ENCODE results near the gene MSH2.

Gene MSH2

DNA sequence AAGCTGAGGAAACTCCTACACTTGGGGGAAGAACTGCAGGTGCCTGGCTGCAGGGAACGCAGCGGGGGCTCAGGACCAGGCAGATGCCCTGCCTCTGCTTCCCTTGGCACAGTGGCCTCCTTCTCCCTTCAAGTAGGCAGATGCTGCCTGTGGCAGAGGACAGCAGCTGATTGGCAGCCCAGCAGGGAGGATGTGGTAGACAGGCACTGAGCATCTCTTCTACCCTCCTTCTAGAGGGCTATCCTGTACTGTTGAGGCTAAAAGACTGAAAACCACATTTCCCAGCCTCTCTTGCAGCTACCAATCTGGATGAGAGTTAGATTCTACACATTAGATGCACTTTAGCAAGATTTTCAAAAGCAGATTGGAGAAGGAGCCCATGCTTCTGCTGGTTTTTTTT lies 105.7 kb downstream of the MSH2 start:
- no peak for DNase-seq (ENCODE audit: low read depth, low spot score)

GRCh38 chr2:47509250-47509649 lies 106.3 kb downstream of the MSH2 start:
- no peak for DNase-seq (ENCODE audit: low read depth, low spot score)

GRCh38 chr2:47509821-47510385 lies 106.9 kb downstream of the MSH2 start:
- no peak for DNase-seq (ENCODE audit: low read depth, low spot score)

- DNase-seq (ENCODE audit: low read depth, low spot score), result no peak
These were observed 107.8 kb downstream of the MSH2 start for GRCh38 chr2:47510745-47511144.

DNA sequence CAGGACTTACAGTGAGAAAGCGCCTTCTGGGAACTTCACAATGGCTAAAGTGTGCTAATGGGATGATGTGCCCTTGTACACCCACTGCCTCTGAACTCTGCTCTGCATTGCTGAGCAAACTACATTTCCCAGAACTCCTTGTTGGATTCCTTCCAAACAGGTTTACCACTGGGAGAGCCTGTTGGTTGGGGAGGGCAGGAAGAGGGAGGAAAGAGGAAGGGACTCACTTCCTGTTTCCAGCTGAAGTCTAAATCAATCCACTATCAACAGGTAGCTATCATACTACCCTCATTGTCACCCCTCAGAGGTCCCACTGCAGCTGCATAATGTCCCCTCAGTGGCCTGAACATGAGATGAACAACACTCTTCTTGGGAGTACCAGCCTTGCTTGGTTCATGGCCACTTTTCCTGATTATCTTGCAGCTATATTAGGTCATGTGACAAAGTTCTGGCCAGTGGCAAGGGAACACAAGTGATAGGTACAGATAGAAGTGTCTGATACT lies 109.7 kb downstream of the MSH2 start:
- no peak for DNase-seq (ENCODE audit: low read depth, low spot score)

DNA sequence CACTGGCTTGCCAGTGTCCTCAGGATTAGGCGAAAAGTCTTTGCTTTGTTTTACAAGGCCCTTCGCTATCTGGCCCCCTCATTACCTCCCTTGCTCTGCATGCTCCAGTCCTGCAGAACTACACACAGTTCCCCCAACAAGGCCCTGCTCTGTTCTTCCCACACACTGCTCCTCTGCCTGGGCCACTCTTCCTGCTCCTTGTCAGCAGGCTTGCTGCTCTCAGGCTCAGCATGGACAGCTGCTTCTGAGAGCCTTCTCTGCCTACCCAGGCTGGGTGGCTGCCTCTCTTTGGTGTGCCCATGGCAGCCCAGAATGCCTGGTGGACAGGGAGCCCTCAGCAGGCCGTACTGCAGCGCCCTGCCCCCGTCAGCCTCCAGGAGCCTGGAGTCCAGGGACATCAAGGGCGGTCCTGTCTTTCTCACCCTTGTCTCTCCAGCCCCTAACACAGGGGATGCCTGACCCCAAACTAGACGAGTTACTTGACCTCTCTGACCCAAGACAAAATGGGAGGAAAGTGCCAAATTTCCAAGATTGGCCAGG lies 111.1 kb downstream of the MSH2 start:
- DNase-seq (ENCODE audit: low read depth, low spot score), result no peak

DNA sequence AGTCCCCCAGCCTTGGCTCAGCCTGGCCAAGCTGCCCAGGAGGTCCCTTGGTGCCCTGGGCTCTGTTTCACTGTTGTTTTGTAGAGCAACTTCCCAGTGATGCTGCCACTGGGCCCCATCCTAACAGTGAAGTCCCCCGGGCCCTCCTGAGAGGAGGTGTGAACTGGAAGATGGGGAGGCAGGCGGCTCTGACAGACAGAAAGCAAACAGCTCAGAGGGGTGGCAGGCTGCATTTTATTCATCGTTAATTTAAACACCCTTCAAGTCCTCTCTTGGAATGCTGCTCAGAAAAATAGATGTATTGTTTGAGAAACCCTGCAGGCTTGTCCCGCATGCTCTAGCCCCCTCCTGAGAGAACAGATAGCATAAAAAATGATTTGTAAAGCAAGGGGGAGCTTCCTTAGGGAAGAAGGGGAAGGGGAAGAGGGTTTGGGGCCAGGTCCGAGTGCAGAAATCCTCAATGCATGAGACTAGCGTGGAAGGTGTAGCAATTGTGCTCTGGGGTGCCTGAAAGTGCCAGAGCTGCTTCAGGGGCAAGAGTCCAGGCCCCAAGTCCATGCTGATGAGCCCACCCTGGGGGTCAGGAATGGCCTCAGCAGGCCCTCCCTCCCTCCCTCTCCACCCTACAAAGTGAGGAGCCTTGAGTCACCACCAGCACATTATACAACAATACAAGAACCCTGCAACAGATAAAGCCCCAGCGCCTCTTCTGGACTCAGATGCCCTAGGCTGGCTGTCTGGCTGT lies 113.6 kb downstream of the MSH2 start:
- DNase-seq (ENCODE audit: low read depth, low spot score), result no peak

DNA sequence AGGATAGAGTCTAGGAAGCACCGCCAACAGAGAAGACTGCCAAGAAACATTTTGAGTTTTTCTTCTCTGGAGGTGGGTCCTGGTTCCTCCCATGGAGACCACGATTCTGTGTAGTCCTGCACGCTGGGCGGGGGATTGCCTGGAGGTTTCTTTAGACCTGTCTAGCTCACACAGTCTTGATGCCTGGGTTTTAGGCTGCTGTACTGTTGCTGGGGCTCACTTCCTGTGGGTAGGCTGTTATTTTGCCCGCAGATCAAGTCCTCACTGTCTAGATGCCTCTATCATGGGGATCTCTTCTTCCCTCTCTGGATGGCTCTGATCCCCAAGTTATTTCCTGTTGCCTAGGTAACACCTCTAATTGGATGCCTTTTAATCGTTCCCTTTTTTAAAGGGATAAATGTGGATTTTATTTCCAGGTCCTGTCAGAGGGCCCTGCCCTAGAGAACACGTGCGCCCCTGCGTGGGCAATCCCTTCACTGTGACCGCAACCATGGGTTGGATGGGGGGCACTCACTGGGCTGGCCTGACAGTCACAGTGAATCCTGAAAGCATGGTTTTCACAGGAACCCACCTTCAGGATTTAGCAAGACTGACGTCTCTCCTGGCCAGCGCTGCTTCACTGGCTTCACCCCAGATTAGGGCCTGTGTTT lies 115.7 kb downstream of the MSH2 start:
- no peak for DNase-seq (ENCODE audit: low read depth, low spot score)

DNA sequence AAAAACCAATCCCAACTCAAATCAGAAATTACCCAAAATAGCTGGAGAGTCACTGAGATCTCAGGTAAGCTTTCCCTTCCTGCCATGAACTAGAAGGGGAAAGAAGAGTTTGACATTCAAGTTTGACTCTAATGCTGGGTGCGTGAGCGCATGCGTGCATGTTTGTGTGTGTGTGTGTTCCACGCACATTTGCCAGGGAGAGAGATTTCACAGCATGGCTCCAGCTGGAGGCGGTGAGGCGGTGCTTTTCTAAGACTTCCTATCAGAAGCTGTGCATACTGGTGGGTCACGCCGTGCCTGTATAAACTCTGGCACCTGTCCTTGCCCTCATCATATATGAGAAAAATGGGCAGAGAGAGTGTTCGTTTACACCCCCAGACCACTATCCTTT lies 116.2 kb downstream of the MSH2 start:
- DNase-seq (ENCODE audit: low read depth, low spot score), result no peak

DNA sequence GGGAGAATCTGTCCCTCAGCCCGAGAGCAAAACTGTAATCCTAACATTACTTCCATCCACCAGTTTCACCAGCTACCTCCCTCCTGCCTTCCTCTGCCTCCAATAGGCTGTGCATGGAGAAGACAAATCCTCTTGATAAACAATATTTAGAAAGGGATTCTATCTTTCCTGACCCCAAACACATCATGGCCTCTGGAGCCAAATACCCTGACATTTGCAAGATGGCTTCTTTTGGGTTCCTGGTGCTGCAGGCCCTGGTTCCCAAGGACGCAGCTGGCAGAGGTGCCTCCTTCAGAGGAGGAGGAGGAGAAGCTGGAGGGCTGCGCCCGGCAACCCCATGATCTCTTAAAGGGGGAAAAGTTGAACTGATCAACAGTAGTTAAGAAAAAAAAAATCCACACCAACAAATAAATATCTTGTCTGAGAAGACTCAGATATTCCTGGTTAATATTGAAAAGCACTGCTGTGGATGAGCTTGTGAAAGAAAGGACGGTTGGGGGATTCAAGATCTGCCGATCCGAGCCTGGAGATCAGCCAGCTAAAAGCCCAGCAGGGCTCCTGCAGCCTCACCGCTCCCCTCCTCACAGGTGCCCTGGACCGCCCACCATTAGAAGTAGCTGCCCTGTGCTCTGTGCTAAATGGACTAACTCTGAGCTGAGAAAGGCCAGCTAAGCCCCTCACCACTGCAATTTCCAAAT lies 116.8 kb downstream of the MSH2 start:
- DNase-seq (ENCODE audit: low read depth, low spot score), result no peak

- no peak for DNase-seq (ENCODE audit: low read depth, low spot score)
These were observed 117.3 kb downstream of the MSH2 start for GRCh38 chr2:47520302-47520630.

- DNase-seq (ENCODE audit: low read depth, low spot score), result peak; percentile 40
These were observed 118.1 kb downstream of the MSH2 start for GRCh38 chr2:47520825-47521665.

DNA sequence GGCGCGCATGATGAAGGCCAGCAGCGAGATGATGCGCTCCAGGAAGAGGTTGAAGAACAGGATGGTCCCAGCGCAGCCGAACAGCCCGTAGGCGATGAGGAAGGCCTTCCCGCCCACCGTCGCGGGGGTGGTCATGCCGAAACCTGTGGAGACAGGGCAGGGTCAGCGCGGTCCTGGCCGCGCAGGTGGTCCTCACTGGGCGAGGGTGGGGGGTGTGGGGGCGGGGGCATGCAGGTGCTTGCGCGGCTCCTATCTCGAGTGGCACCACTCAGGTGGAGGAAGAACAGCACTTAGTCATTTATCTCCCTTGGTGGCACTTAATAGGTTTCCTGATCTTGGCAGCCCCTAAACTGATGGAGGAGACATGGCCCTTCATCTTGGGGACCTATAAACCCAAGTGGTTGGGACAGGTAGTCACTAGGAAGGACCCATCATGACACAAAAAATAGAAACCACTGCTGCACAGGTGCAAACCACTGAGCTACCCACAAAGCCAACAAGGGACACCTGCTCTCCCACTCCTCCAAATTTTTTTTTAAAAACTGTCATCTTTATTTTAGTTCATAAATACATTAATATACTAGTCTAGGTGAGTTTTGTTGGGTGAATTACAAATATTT lies 118.8 kb downstream of the MSH2 start:
- DNase-seq (ENCODE audit: low read depth, low spot score), result no peak

GRCh38 chr2:47525167-47525566 lies 122.2 kb downstream of the MSH2 start:
- DNase-seq (ENCODE audit: low read depth, low spot score), result no peak

GRCh38 chr2:47528455-47528854 lies 125.5 kb downstream of the MSH2 start:
- no peak for DNase-seq (ENCODE audit: low read depth, low spot score)

GRCh38 chr2:47528874-47529273 lies 125.9 kb downstream of the MSH2 start:
- no peak for DNase-seq (ENCODE audit: low read depth, low spot score)

DNA sequence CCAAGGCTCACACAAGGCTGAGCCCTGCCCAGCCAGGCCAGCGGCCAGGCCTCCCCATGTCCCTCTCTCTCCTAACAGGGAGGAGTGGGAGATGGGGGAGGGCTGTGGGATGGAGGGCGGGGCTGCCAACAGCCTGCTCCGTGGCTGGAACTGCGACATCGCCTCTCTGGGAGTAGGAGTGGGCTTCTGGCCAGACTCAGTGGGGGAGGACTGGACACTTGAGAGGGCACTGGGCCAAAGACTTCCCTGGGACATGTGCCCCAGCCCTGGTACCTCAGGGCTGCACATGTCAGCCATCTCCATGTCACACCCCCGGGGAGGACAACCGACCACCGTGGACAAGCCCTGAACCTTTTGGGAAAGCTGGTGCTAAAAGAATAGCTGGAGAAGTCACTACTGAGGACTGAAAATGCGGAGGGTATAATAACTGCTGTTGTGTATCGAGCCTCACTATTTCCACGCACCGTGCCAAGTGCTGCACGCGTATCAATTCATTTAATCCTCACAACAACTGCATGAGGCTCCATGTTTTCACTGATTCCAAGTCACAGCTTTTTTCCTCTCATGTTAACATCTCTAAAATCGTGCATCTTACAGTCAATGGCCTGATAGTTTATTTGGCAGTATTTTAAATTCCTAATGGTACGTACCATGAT lies 127.3 kb downstream of the MSH2 start:
- no peak for DNase-seq (ENCODE audit: low read depth, low spot score)

- no peak for DNase-seq (ENCODE audit: low read depth, low spot score)
These were observed 128.6 kb downstream of the MSH2 start for GRCh38 chr2:47531378-47532042.

Measured in activated CD4-positive, CD25-positive, alpha-beta regulatory T cell treated with anti-CD3 and anti-CD28 coated beads, Interleukin-2, amount 50 U/mL, for 16 hours (primary cell).